Smooth muscle cell of the umbilical artery (primary cell): Measurements from ENCODE around the gene ZNF669. TPM values are rescaled to one million over a fixed set of nuclear protein-coding genes. Genes with fewer than 3 reads are reported as not detected.

ENCODE experiments used
- total RNA-seq: library from RNA; depleted of rRNA; stranded (reverse); fragments of >200 nt; gene quantifications from 2 replicates; pipeline ENCODE4 v1.2.3, GENCODE V29; 2014

Gene ZNF669
- 6.0 and 12.8 TPM in 2 replicates for total RNA-seq

DNA sequence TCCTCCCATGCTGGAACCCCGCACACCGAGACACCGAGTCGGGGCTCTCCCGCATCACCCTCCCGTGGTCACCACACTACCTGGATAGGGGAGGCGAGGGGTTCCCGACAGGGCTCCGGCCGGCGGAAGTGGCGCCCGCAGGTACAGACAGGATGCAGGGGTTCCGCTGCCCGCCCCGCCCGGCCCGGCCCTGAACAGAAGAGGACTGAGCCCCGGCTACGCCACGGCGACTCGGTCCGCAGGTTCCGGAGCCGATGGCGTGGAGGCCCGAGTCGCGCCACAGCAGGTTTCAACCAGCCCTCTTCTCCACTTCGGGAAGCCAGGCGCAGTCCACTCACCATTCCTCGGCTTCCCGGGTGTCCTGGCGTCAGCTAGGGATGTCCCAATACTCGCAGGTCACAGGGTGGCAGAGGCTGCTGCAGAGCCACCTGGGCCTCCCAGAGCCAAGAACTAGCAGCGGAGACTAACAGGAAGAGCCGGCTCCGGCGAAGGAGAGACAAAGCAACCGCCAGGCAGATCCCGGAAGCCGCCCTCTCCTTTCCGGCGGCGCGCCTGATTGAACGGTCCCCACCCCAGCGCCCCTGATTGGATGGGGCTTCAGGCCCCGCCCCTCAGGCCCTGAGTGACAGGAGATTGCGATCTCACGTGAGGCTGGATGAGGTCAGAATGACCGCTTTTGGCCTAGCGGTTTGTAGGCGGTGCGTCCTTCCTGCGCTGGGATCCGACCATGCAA is at the start of gene ZNF669:
Gene ZNF669, minus strand, starts transcription at position 498 of the 733 bp plus-strand sequence. Its CDS starts 157 bp downstream, at position 341.

GRCh38 chr1:247078258-247079140 is 25.7 kb downstream of the ZNF669 start, which contains the start of gene ZNF670:
Gene ZNF670 (minus strand): TSS chr1:247078811. CDS start chr1:247078596, 215 bp downstream.

Other genes starting within 250 kb of the ZNF669 start
- 27.9 and 48.6 TPM in 2 replicates for gene AHCTF1, start 172.4 kb downstream of the ZNF669 start, total RNA-seq
- 0.59 and 1.7 TPM in 2 replicates for gene ZNF695, start 96.3 kb downstream of the ZNF669 start, total RNA-seq
- 1.8 and 2.2 TPM in 2 replicates for gene ZNF670, start 25.5 kb downstream of the ZNF669 start, total RNA-seq
- 48.6 and 91.5 TPM in 2 replicates for gene ZNF124, start 67.7 kb upstream of the ZNF669 start, total RNA-seq
- gene VN1R5, start 151.7 kb upstream of the ZNF669 start, total RNA-seq, result not detected in 2 replicates
- 12.8 and 19.7 TPM in 2 replicates for gene ZNF496, start 227.5 kb upstream of the ZNF669 start, total RNA-seq